ENCODE results near the gene POLR2J. TPM values are rescaled to one million over a fixed set of nuclear protein-coding genes. Genes with fewer than 3 reads are reported as not detected.
"Not testable (repeated sequence)": the region's sequence is repeated elsewhere in the genome, so short reads cannot be mapped to it uniquely, and the experiment has no call there.

Gene POLR2J
- total RNA-seq, 1 experiment from 2014 or later = 51.4 TPM

DNA sequence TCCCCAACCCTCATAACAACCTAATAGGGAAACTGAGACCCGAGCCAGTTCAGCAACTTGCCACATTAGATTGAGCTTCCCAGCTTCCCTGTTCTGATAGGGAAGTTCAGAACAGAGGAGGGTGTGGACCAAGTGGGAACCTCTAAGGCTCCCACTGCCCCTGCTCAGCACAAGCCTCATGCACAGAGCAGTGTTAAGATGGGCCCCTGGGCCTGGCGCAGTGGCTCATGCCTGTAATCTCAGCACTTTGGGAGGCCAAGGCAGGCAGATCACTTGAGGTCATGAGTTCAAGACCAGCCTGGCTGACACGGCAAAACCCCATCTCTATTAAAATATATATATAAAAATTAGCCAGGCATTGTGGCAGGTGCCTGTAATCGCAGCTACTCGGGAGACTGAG is 18.6 kb upstream of the POLR2J start:
- DNase-seq (ENCODE audit: unreplicated experiment); CTCF ChIA-PET; H3K36me3 Mint-ChIP-seq (ENCODE audit: insufficient read depth, unreplicated experiment); H3K4me1 Mint-ChIP-seq (ENCODE audit: insufficient read depth, unreplicated experiment); H3K9me3 Mint-ChIP-seq (ENCODE audit: unreplicated experiment); H3K27me3 Mint-ChIP-seq (ENCODE audit: insufficient read depth, unreplicated experiment); H3K4me3 Mint-ChIP-seq (ENCODE audit: unreplicated experiment); BruUV-seq (replicated peaks); H3K27ac Mint-ChIP-seq (ENCODE audit: low read depth, unreplicated experiment); intact Hi-C loops (cut with micrococcal nuclease); POLR2A ChIA-PET: not testable (repeated sequence)

DNA sequence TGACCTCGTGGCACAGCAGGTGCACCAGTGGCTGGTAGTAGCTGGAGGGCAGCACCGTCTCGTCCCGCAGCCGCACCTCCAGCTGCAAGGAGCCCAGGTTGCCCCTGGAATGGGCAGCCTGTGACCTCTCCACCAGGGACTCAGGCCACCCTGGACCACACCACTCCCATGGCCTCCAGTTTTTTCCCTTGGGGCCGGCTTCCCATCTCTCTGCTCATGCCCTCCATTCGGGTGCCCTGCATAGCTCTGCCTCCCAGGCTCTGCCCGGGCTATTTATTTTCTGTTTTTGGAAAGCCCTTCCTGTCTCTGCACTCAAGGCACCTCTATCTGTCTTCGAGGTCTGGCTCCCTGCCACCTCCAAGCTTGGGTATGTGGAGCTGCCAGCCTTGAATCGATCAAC is 18.1 kb upstream of the POLR2J start:
- CTCF ChIA-PET; H3K27me3 Mint-ChIP-seq (ENCODE audit: insufficient read depth, unreplicated experiment); H3K4me1 Mint-ChIP-seq (ENCODE audit: insufficient read depth, unreplicated experiment); H3K4me3 Mint-ChIP-seq (ENCODE audit: unreplicated experiment); BruUV-seq (replicated peaks); H3K9me3 Mint-ChIP-seq (ENCODE audit: unreplicated experiment); H3K27ac Mint-ChIP-seq (ENCODE audit: low read depth, unreplicated experiment); DNase-seq (ENCODE audit: unreplicated experiment); POLR2A ChIA-PET; H3K36me3 Mint-ChIP-seq (ENCODE audit: insufficient read depth, unreplicated experiment); intact Hi-C loops (cut with micrococcal nuclease): not testable (repeated sequence)

DNA sequence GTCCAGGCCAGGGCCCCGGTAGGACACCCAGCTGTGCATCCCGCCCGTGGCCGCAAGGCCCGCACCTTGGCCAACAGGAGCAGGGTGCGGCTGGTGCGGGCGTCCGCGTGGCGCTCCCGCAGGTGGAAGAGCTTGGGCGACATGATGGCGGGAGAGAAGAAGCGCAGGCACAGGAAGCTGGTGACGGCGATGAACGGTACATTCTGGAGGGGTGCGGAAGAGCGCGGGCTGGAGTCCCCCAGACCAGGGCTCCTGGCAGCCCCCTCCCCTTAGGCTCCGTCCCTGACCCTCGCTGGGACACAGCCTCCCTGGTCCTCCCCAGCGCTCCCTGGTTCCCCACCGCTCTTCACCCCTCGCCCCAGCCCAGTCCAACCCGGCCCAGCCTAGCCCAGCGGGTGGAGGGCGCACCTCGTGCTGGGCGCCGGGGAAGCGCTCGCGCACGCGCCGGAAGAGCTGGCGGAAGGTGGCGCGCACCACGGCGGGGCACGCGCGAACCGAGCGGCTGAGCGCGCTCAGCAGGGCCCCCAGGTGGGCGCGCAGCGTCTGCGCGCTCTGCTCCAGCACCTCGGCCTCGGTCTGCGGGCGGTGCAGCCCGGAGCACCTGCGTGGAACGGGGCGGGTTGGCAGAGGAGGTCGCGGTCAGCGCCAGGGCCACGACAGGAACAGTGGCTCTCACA is 15.9 kb upstream of the POLR2J start:
- BruUV-seq (replicated peaks); H3K27me3 Mint-ChIP-seq (ENCODE audit: insufficient read depth, unreplicated experiment); H3K9me3 Mint-ChIP-seq (ENCODE audit: unreplicated experiment); CTCF ChIA-PET; H3K27ac Mint-ChIP-seq (ENCODE audit: low read depth, unreplicated experiment); H3K36me3 Mint-ChIP-seq (ENCODE audit: insufficient read depth, unreplicated experiment); DNase-seq (ENCODE audit: unreplicated experiment); H3K4me3 Mint-ChIP-seq (ENCODE audit: unreplicated experiment); POLR2A ChIA-PET; H3K4me1 Mint-ChIP-seq (ENCODE audit: insufficient read depth, unreplicated experiment); intact Hi-C loops (cut with micrococcal nuclease): not testable (repeated sequence)

DNA sequence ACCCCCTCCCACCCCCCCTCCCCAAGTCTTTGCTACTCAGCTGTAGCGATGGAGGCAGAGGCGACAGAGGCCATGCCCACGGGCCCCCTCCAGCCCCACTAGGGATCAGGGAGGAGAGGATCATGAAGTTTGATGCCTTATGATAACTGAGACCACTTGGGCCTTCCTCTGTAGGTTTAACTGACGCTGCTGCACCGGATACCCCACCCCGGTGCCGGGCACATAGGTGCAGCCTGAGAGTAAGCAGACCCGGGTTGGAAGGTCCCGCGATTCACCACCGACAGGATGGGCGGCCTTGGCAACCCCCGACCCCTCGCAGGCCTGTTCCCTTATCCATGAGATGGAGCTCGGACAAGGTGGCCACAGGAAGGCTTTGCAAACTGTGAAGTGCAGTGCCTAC is 15.3 kb upstream of the POLR2J start:
- BruUV-seq (replicated peaks); intact Hi-C loops (cut with micrococcal nuclease); H3K27ac Mint-ChIP-seq (ENCODE audit: low read depth, unreplicated experiment); H3K9me3 Mint-ChIP-seq (ENCODE audit: unreplicated experiment); H3K36me3 Mint-ChIP-seq (ENCODE audit: insufficient read depth, unreplicated experiment); DNase-seq (ENCODE audit: unreplicated experiment); POLR2A ChIA-PET; CTCF ChIA-PET; H3K27me3 Mint-ChIP-seq (ENCODE audit: insufficient read depth, unreplicated experiment); H3K4me1 Mint-ChIP-seq (ENCODE audit: insufficient read depth, unreplicated experiment); H3K4me3 Mint-ChIP-seq (ENCODE audit: unreplicated experiment): not testable (repeated sequence)

DNA sequence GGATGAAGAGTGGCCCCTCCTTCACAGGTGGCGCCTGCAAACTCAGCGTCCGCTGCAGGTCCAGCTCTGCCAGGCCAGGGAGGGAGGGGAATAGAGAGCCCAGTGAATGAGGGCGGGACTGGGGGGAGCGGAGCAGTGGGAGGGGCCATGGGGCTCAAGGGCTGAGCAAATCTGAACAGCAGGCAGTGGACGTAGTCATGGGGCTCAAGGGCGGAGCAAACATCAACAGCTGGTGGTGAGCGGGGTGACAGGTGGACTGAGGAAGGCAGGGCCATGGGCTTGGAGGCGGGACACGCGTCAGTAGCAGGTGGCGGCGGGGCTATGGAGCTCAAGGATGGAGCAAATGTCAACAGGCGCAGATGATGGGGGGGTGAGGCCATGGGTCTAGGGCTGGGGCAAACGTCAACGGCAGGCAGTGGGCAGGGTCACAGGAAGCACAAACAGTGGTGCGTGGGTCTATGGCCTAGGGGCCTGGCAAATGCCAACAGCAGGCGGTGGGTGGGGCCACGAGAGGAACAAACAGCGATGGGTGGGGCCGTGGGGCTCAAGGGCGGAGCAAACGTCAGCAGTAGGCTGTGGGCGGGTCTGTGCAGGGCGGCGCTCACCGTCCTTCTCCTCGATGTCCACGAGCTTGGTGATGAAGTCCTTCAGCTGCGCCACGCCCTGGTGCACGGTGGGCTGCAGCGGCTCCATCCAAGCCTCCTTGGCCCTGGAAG is 14.7 kb upstream of the POLR2J start:
- not testable (repeated sequence) for BruUV-seq (replicated peaks); DNase-seq (ENCODE audit: unreplicated experiment); H3K36me3 Mint-ChIP-seq (ENCODE audit: insufficient read depth, unreplicated experiment)

DNA sequence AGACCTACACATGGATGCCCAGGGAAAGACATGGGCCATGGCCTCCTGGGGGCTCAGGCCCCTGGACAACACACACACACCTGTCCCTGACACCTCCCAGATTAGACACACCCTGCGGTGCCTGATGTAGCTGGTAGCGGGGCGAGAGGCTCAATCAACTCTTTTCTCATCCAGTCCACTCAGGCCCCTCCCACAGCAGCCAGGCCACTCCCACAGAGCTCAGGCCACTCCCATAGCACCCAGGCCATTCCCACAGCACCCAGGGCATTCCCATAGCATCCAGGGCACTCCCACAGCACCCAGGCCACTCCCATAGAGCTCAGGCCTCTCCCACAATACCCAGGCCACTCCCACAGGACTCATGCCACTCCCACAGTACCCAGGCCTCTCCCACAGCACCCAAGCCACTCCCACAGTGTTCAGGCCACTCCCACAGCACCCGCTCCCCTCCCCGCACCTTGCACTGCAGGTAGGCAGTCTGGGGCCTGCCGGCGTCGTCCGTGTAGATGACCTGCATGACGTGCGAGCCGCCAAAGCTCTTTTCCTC is 11.9 kb upstream of the POLR2J start:
- H3K4me3 Mint-ChIP-seq (ENCODE audit: unreplicated experiment); DNase-seq (ENCODE audit: unreplicated experiment); BruUV-seq (replicated peaks); H3K9me3 Mint-ChIP-seq (ENCODE audit: unreplicated experiment); H3K27ac Mint-ChIP-seq (ENCODE audit: low read depth, unreplicated experiment); intact Hi-C loops (cut with micrococcal nuclease); CTCF ChIA-PET; H3K36me3 Mint-ChIP-seq (ENCODE audit: insufficient read depth, unreplicated experiment); POLR2A ChIA-PET; H3K4me1 Mint-ChIP-seq (ENCODE audit: insufficient read depth, unreplicated experiment); H3K27me3 Mint-ChIP-seq (ENCODE audit: insufficient read depth, unreplicated experiment): not testable (repeated sequence)

More for the DNA sequence above, 14.7 kb upstream of the POLR2J start:
- CTCF ChIA-PET; intact Hi-C loops (cut with micrococcal nuclease); H3K4me1 Mint-ChIP-seq (ENCODE audit: insufficient read depth, unreplicated experiment); H3K9me3 Mint-ChIP-seq (ENCODE audit: unreplicated experiment); H3K4me3 Mint-ChIP-seq (ENCODE audit: unreplicated experiment); H3K27ac Mint-ChIP-seq (ENCODE audit: low read depth, unreplicated experiment); H3K27me3 Mint-ChIP-seq (ENCODE audit: insufficient read depth, unreplicated experiment); POLR2A ChIA-PET: not testable (repeated sequence)

DNA sequence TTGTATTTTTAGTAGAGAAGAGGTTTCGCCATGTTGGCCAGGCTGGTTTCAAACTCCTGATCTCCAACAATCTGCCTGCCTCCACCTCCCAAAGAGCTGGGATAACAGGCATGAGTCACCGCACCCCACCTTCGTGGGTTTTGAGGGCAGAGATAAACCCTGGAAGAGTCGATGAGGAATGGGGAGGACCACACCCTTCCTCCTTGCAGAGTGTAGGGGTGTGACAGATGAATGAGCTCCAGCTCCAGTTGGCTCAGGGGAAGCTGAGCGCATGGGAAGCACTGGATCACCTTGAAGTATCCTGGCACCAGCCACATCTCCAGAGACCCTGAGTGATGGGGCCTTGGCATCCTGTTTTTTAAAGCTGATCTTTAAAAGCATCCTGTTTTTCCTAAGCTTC is 5.6 kb upstream of the POLR2J start:
- intact Hi-C loops (cut with micrococcal nuclease); H3K4me1 Mint-ChIP-seq (ENCODE audit: insufficient read depth, unreplicated experiment); DNase-seq (ENCODE audit: unreplicated experiment); H3K4me3 Mint-ChIP-seq (ENCODE audit: unreplicated experiment); CTCF ChIA-PET; H3K9me3 Mint-ChIP-seq (ENCODE audit: unreplicated experiment); POLR2A ChIA-PET; H3K27me3 Mint-ChIP-seq (ENCODE audit: insufficient read depth, unreplicated experiment); H3K27ac Mint-ChIP-seq (ENCODE audit: low read depth, unreplicated experiment); H3K36me3 Mint-ChIP-seq (ENCODE audit: insufficient read depth, unreplicated experiment); BruUV-seq (replicated peaks): not testable (repeated sequence)

DNA sequence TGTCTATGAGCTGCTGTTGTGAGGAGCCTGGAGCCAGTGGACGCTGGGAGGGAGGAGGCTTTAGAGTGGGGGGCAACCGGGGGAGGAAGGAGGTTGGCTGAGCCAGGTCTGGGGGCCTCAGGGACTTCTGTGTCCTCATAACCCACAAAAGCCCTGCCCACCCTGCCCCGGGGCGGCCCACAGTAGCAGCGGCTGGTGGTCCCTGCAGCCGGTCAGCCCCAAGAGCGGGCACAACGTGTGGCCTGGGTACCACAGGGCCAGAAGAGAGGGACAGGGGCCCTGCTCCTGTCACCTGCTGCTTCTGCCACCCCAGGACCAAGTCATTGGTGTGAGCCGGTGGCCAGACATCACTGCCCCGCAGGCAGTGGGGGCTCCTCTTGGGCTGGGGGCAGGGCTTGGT is 3.2 kb upstream of the POLR2J start:
- intact Hi-C loops (cut with micrococcal nuclease); H3K36me3 Mint-ChIP-seq (ENCODE audit: insufficient read depth, unreplicated experiment); H3K4me3 Mint-ChIP-seq (ENCODE audit: unreplicated experiment); H3K4me1 Mint-ChIP-seq (ENCODE audit: insufficient read depth, unreplicated experiment); H3K27me3 Mint-ChIP-seq (ENCODE audit: insufficient read depth, unreplicated experiment); BruUV-seq (replicated peaks); H3K27ac Mint-ChIP-seq (ENCODE audit: low read depth, unreplicated experiment); POLR2A ChIA-PET; CTCF ChIA-PET; DNase-seq (ENCODE audit: unreplicated experiment); H3K9me3 Mint-ChIP-seq (ENCODE audit: unreplicated experiment): not testable (repeated sequence)
